Aorta (tissue), 5 donors: ENCODE results near the gene CDK2AP2. TPM values are rescaled to one million over a fixed set of nuclear protein-coding genes. Genes with fewer than 3 reads are reported as not detected.

Source experiments
- ATAC-seq: fragments of 200-7000 bp; cut with Tn5 transposase; one replicate; pipeline ENCODE4 v1.9.1; 2022; ENCODE audit warnings: moderate library complexity; ENCODE audit not compliant: low FRiP score
- DNase-seq, 2 donors: peaks; one replicate each; pipeline ENCODE4 v3.0.0-alpha.2; 2020
- H3K27ac ChIP-seq, 2 donors: one replicate each; pipeline ENCODE4 v1.5.1; 2013; ENCODE audit warnings: low read length in 2 of 2, mild to moderate bottlenecking in 2 of 2, moderate library complexity in 2 of 2, control low read depth in 1 of 2, inconsistent platforms in 1 of 2, low read depth in 1 of 2
- H3K27me3 ChIP-seq, 2 donors: one replicate each; pipeline ENCODE4 v1.6.1; 2013; ENCODE audit warnings: control low read depth in 1 of 2, low read length in 1 of 2, mild to moderate bottlenecking in 1 of 2, moderate library complexity in 1 of 2; ENCODE audit not compliant: insufficient read depth in 2 of 2, control insufficient read depth in 1 of 2
- H3K36me3 ChIP-seq, 2 donors: one replicate each; pipeline ENCODE4 v1.6.1; 2013; ENCODE audit warnings: control low read depth in 1 of 2, low read length in 1 of 2, mild to moderate bottlenecking in 1 of 2; ENCODE audit not compliant: insufficient read depth in 2 of 2, control insufficient read depth in 1 of 2
- H3K4me1 ChIP-seq, 2 donors: one replicate each; pipeline ENCODE4 v1.6.1; 2013; ENCODE audit warnings: low read length in 2 of 2, control low read depth in 1 of 2, mild to moderate bottlenecking in 1 of 2, moderate library complexity in 1 of 2; ENCODE audit not compliant: insufficient read depth in 2 of 2, control insufficient read depth in 1 of 2
- H3K4me3 ChIP-seq, 2 donors: one replicate each; pipeline ENCODE4 v1.5.1; 2013; ENCODE audit warnings: low read length in 2 of 2, control low read depth in 1 of 2, mild to moderate bottlenecking in 1 of 2
- H3K9me3 ChIP-seq: one replicate; pipeline ENCODE4 v1.6.1; 2013; ENCODE audit warnings: mild to moderate bottlenecking, low read length; ENCODE audit not compliant: control insufficient read depth
- WGBS, 2 donors: extraction: QIAGEN DNeasy Blood & Tissue Kit; methylation state at CpG; one replicate each; pipeline ENCODE4 v1.1.7; 2013; 5-methylcytosine and 5-hydroxymethylcytosine counted together
- intact Hi-C, 2 donors: fragments of 100-400 bp; cut with DNase I; formaldehyde crosslinking; loops; one replicate each; pipeline versions ENCODE4 v1.14.2 to v1.15.0; 2022
- polyA plus RNA-seq, 2 donors: library from polyadenylated mRNA; stranded (reverse); fragments of 200-250 nt; gene quantifications; one replicate each; pipeline ENCODE4 v1.2.3, GENCODE V29; 2013
- total RNA-seq, 2 donors: library from RNA; stranded (reverse); fragmentation: NEBNext Ultra II Directional; extraction: Animal tissue kit (Norgen Biotek cat#: 25700); gene quantifications; one replicate each; pipeline ENCODE4 v1.2.1, GENCODE V29; 2021
- donor health status: healthy with polysubstance abuse.
- donor health status: Bipolar disorder and iron deficiency.
- donor health status: DM: no; HTN: no; CAD: no.
- donor health status: DM: no; HTN: no; CAD: no.
- donor health status: DM: yes; HTN: yes; CAD: no.

CDK2AP2 gene
- total and polyA plus RNA-seq, 4 donors = 40.8 to 105 (median 76.5) TPM

GRCh38 chr11:67503119-67504004, 4.6 kb downstream of the CDK2AP2 start:
- H3K36me3 ChIP-seq = no peaks in the 10 kb centered on the region
- intact Hi-C loops = loop anchor here in 1 of 2 donors (10.0 kb wide), 1 partner anchor 109 kb away; the partner anchor contains the start of gene RAD9A
- no peaks in the 10 kb centered on the region for H3K4me1 ChIP-seq
- H3K4me3 ChIP-seq = no peak overlapping the region
- DNase-seq (peak in 1 of 2 donors; percentile 48), ATAC-seq (no peak)
- H3K9me3 ChIP-seq = no peaks in the 10 kb centered on the region
- no peaks in the 10 kb centered on the region for H3K27me3 ChIP-seq
- 82 to 87% methylated on average over 19 of the region's 19 CpGs for WGBS, 2 donors
- no peak overlapping the region for H3K27ac ChIP-seq

GRCh38 chr11:67502328-67502979, 5.5 kb downstream of the CDK2AP2 start:
- ATAC-seq (no peak), DNase-seq (peak in 1 of 2 donors; percentile 43)
- intact Hi-C loops = loop anchor here in 1 of 2 donors (10.0 kb wide), 1 partner anchor 108 kb away; the partner anchor contains the start of gene RAD9A
- WGBS, 2 donors = 96% methylated on average over 18 of the region's 18 CpGs
- Histone ChIP-seq H3K27ac (no peak overlapping the region), H3K36me3 (peaks cover 0 to 2% of the 10 kb centered on the region in 2 donors), H3K27me3 (no peaks in the 10 kb centered on the region), H3K9me3 (no peaks in the 10 kb centered on the region), H3K4me1 (no peaks in the 10 kb centered on the region), H3K4me3 (no peak overlapping the region)

GRCh38 chr11:67501854-67502253, 6.1 kb downstream of the CDK2AP2 start:
- Histone ChIP-seq H3K27me3 (no peaks in the 10 kb centered on the region), H3K4me1 (no peaks in the 10 kb centered on the region), H3K9me3 (no peaks in the 10 kb centered on the region), H3K27ac (no peak overlapping the region), H3K4me3 (no peak overlapping the region), H3K36me3 (peaks cover 0 to 2% of the 10 kb centered on the region in 2 donors)
- peak in 1 of 2 donors; percentile 40 for DNase-seq
- intact Hi-C loops = loop anchor here in 1 of 2 donors (10.0 kb wide), 1 partner anchor 107 kb away; the partner anchor contains the start of gene RAD9A
- no peak for ATAC-seq
- WGBS, 2 donors = 97 to 98% methylated on average over 18 of the region's 18 CpGs

- Histone ChIP-seq H3K4me1 (no peaks in the 10 kb centered on the region), H3K36me3 (peaks cover 0 to 2% of the 10 kb centered on the region in 2 donors), H3K4me3 (no peak overlapping the region), H3K9me3 (no peaks in the 10 kb centered on the region), H3K27ac (no peak overlapping the region), H3K27me3 (no peaks in the 10 kb centered on the region)
- DNase-seq = peak in 1 of 2 donors; percentile 39
- ATAC-seq = no peak
- 92 to 94% methylated on average over 9 of the region's 9 CpGs for WGBS, 2 donors
- intact Hi-C loops = loop anchor here in 1 of 2 donors (10.0 kb wide), 1 partner anchor 106 kb away; the partner anchor contains the start of gene RAD9A
These were observed 6.9 kb downstream of the CDK2AP2 start for GRCh38 chr11:67500831-67501715.

- no peaks in the 10 kb centered on the region for H3K27me3 ChIP-seq
- ATAC-seq = no peak
- intact Hi-C loops = loop anchor here in 1 of 2 donors (10.0 kb wide), 1 partner anchor 106 kb away; the partner anchor contains the start of gene RAD9A
- DNase-seq = no peak
- H3K36me3 ChIP-seq = peaks cover 0 to 2% of the 10 kb centered on the region in 2 donors
- WGBS, 2 donors = 92 to 98% methylated on average over 1 of the region's 1 CpG
- no peak overlapping the region for H3K27ac ChIP-seq
- no peaks in the 10 kb centered on the region for H3K9me3 ChIP-seq
- no peak overlapping the region for H3K4me3 ChIP-seq
- no peaks in the 10 kb centered on the region for H3K4me1 ChIP-seq
These were observed 7.5 kb downstream of the CDK2AP2 start for GRCh38 chr11:67500484-67500821.

- WGBS, 2 donors = 92 to 95% methylated on average over 26 of the region's 26 CpGs
- intact Hi-C loops = loop anchor here in 1 of 2 donors (10.0 kb wide), 1 partner anchor 105 kb away; the partner anchor contains the start of gene RAD9A
- Histone ChIP-seq H3K4me1 (no peaks in the 10 kb centered on the region), H3K27ac (no peak overlapping the region), H3K4me3 (no peak overlapping the region), H3K27me3 (no peaks in the 10 kb centered on the region), H3K36me3 (peaks cover 0 to 2% of the 10 kb centered on the region in 2 donors), H3K9me3 (no peaks in the 10 kb centered on the region)
- DNase-seq (peak in 1 of 2 donors; percentile 44), ATAC-seq (no peak)
These were observed 8.0 kb downstream of the CDK2AP2 start for GRCh38 chr11:67499808-67500483.

GRCh38 chr11:67498544-67498972, 9.4 kb downstream of the CDK2AP2 start:
- DNase-seq = peak; percentile 29 to 76
- Histone ChIP-seq H3K4me1 (no peaks in the 10 kb centered on the region), H3K4me3 (no peak overlapping the region), H3K9me3 (no peaks in the 10 kb centered on the region), H3K27me3 (no peaks in the 10 kb centered on the region), H3K27ac (no peak overlapping the region), H3K36me3 (peaks cover 0 to 2% of the 10 kb centered on the region in 2 donors)
- ATAC-seq = no peak
- intact Hi-C loops = no loop called here
- WGBS, 2 donors = 89 to 94% methylated on average over 21 of the region's 21 CpGs
